Pancreas (tissue), 10 donors: Measurements from ENCODE around the gene ACTG1. TPM values are rescaled to one million over a fixed set of nuclear protein-coding genes. Genes with fewer than 3 reads are reported as not detected.

Experiments used
- ATAC-seq, 4 donors: fragments of 200-7000 bp; cut with Tn5 transposase; one replicate each; pipeline versions ENCODE4 v1.8.0 to v1.9.1; 2020; ENCODE audit warnings: mild to moderate bottlenecking in 4 of 4, moderate library complexity in 4 of 4
- DNase-seq, 6 donors: peaks; one replicate each; pipeline ENCODE4 v3.0.0-alpha.2; 2020
- FAIRE-seq: peaks from 2 replicates; lab custom pipeline; 2012; peaks lifted over from hg19 to GRCh38; lab: Jason Lieb, UNC
- H3K27ac ChIP-seq, 4 donors: fragments of 200-600 bp; sonication (generic); 1 replicate in 3 of 4; 2 replicates in 1 of 4; pipeline versions ENCODE4 v1.5.0 to v1.8.0; 2020
- H3K27me3 ChIP-seq, 4 donors: fragments of 200-600 bp; one replicate each; pipeline ENCODE4 v1.8.0; 2021
- H3K36me3 ChIP-seq, 3 donors: fragments of 200-600 bp; sonication (generic) in 1 of 3; one replicate each; pipeline versions ENCODE4 v1.5.0 to v1.8.0; 2020 to 2021
- H3K4me1 ChIP-seq, 3 donors: fragments of 200-600 bp; one replicate each; pipeline ENCODE4 v1.8.0; 2021
- H3K4me3 ChIP-seq, 4 donors: fragments of 200-600 bp; sonication (generic) in 2 of 4; one replicate each; pipeline versions ENCODE4 v1.5.0 to v1.8.0; 2020 to 2021
- H3K9me3 ChIP-seq, 4 donors: fragments of 200-600 bp; one replicate each; pipeline ENCODE4 v1.8.0; 2021
- WGBS, 2 donors: extraction: QIAGEN DNeasy Blood & Tissue Kit; methylation state at CpG; one replicate each; pipeline ENCODE4 v1.1.7; 2013; 5-methylcytosine and 5-hydroxymethylcytosine counted together
- intact Hi-C, 3 donors: fragments of 100-400 bp; cut with DNase I; formaldehyde crosslinking; loops; one replicate each; pipeline versions ENCODE4 v1.11.1 to v1.14.2; 2022
- polyA plus RNA-seq, 2 donors: library from polyadenylated mRNA; stranded (reverse); fragments of 200-250 nt; gene quantifications; one replicate each; pipeline ENCODE4 v1.2.3, GENCODE V29; 2013
- total RNA-seq, 6 donors: library from RNA; stranded (reverse); fragmentation: NEBNext Ultra II Directional in 4 of 6; extraction: Animal tissue kit (Norgen Biotek cat#: 25700) in 4 of 6; gene quantifications; one replicate each; pipeline versions ENCODE4 v1.2.1 to v1.2.4, GENCODE V29; 2021 to 2023
- TF ChIP-seq, protein P1 (sequence below), 4 donors: fragments of 200-600 bp; sonication (generic) in 3 of 4; IDR thresholded peaks; one replicate each; pipeline versions ENCODE4 v1.5.0 to v1.8.0; 2021; ENCODE audit warnings: antibody characterized with exemption in 4 of 4
- donor health status: healthy with polysubstance abuse.
- donor health status: DM: no; HTN: no; CAD: no; lungs with moderate emphysema.
- donor health status: DM: no; HTN: no; CAD: no.
- donor health status: control.
- donor health status: control.
- donor health status: Bipolar disorder and iron deficiency.
- donor health status: DM: yes; HTN: yes; CAD: no.
- donor health status: DM: no; HTN: no; CAD: no.
- donor health status: DM: no; HTN: no; CAD: no.
- donor health status: DM: yes; HTN: yes; CAD: no.

Gene ACTG1
- total and polyA plus RNA-seq, 8 donors = 889 to 2,872 (median 1,674) TPM

DNA sequence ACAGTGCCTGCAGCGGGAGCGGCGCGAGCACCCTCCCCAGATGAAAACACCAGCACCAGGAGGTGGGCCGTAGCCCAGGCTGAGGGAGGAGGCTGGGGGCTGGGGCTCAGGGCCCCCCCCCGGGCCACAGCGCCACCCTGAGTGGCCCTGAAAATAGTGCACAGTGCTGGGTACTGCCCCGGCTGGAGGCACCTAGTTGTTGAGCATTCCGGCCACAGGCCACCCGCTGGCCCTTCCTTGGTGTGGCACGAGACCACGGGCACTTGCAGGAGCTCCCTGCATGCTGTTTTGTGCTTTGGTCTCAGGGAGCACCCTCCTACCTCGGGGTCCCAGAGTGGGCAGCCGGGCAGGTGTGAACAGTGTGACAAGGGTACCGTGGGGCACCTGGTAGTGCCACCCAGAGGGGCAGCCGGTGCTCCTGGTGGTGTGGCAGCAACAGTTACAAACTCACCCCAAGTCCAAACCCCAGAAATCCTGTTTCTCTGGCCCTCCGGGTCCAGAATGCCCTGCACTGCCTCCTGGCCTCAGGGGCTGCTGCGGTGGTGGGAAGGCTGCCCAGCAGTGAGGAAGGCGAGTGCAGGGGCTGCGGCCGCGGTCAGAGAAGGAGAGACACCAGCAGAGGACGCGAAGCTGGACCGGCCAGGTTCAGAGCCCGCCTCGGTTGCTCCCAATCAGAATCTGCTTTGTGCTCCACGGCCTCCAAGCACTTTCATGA lies 27.5 kb upstream of the ACTG1 start:
- ATAC-seq (no peak), DNase-seq (peak in 3 of 6 donors; percentile 18 to 74 (median 30))
- no peaks in the 10 kb centered on the region for H3K9me3 ChIP-seq

GRCh38 chr17:81539571-81539900 lies 26.9 kb upstream of the ACTG1 start:
- WGBS, 2 donors = 80 to 81% methylated on average over 10 of the region's 10 CpGs
- peak in 3 of 6 donors; percentile 30 to 77 (median 38) for DNase-seq
- intact Hi-C loops = loop anchor here in 1 of 3 donors (5.0 kb wide), 1 partner anchor 397 kb away; no protein-coding TSS in a partner anchor
- Histone ChIP-seq H3K4me1 (peaks cover 0 to 13% (median 0%) of the 10 kb centered on the region in 3 donors), H3K36me3 (peaks cover 0 to 10% (median 0%) of the 10 kb centered on the region in 3 donors), H3K4me3 (no peak overlapping the region), H3K27me3 (no peaks in the 10 kb centered on the region), H3K27ac (no peak overlapping the region), H3K9me3 (no peaks in the 10 kb centered on the region)
- FAIRE-seq = no peak
- TF ChIP-seq, protein P1, sequence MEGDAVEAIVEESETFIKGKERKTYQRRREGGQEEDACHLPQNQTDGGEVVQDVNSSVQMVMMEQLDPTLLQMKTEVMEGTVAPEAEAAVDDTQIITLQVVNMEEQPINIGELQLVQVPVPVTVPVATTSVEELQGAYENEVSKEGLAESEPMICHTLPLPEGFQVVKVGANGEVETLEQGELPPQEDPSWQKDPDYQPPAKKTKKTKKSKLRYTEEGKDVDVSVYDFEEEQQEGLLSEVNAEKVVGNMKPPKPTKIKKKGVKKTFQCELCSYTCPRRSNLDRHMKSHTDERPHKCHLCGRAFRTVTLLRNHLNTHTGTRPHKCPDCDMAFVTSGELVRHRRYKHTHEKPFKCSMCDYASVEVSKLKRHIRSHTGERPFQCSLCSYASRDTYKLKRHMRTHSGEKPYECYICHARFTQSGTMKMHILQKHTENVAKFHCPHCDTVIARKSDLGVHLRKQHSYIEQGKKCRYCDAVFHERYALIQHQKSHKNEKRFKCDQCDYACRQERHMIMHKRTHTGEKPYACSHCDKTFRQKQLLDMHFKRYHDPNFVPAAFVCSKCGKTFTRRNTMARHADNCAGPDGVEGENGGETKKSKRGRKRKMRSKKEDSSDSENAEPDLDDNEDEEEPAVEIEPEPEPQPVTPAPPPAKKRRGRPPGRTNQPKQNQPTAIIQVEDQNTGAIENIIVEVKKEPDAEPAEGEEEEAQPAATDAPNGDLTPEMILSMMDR (IDR thresholded peaks at IDR 0.05) = no peak
- no peak for ATAC-seq

More for the DNA sequence above, 27.5 kb upstream of the ACTG1 start:
- intact Hi-C loops = loop anchor here in 1 of 3 donors (5.0 kb wide), 2 partner anchors 293 to 398 kb away; no protein-coding TSS in a partner anchor
- H3K4me3 ChIP-seq = no peak overlapping the region
- WGBS, 2 donors = 94 to 97% methylated on average over 25 to 28 of the region's 28 CpGs
- TF ChIP-seq, protein P1 (IDR thresholded peaks at IDR 0.05) = no peak
- H3K27ac ChIP-seq = no peak overlapping the region
- H3K4me1 ChIP-seq = peaks cover 0 to 13% (median 0%) of the 10 kb centered on the region in 3 donors
- H3K27me3 ChIP-seq = no peaks in the 10 kb centered on the region
- peaks cover 0 to 12% (median 0%) of the 10 kb centered on the region in 3 donors for H3K36me3 ChIP-seq
- no peak for FAIRE-seq

GRCh38 chr17:81538651-81539570 lies 26.3 kb upstream of the ACTG1 start:
- intact Hi-C loops = loop anchor here in 1 of 3 donors (5.0 kb wide), 1 partner anchor 397 kb away; no protein-coding TSS in a partner anchor
- no peak for FAIRE-seq

DNA sequence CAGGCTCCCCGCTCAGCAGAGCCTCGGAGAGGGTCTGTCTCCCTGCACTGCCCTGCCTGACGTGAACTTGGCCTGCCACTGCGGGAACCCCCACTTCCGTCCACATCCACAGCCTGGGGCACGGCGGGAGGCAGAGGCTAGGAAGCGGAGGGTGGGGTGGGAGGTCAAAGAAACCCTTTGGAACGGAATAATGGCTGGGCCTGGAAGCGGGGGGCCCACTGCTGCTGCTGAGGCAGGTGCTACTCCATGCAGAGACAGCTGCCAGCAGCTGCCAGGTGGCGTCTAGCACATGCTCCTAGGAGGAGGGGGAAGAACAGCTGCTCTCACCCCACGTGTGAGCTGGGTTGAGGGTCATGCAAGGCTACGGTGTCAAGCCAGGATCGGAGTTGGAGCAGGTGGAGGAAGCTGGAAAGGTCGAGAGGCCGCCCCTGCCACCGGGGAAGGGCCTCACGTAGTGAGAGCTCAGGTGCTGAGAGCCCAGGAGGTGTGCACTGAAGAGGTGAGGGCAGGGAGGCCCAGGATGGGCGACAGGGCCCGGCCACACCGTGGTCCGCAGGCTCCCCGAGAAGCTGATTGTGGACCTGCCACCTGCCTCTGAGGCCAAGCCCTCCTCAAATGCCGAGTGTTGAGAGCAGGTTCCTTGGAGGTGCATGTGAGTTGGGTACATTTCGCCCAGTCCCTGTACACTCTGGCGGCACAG lies 25.4 kb upstream of the ACTG1 start:
- intact Hi-C loops = loop anchor here in 1 of 3 donors (5.0 kb wide), 1 partner anchor 396 kb away; no protein-coding TSS in a partner anchor
- WGBS, 2 donors = 35% methylated on average over 26 of the region's 26 CpGs
- ATAC-seq (peak; percentile 51 to 57 (median 56)), DNase-seq (peak in 5 of 6 donors; percentile 80 to 94 (median 86)), FAIRE-seq (no peak)
- peaks cover 0 to 17% (median 0%) of the 10 kb centered on the region in 3 donors for H3K4me1 ChIP-seq
- H3K27me3 ChIP-seq = no peaks in the 10 kb centered on the region
- H3K36me3 ChIP-seq = peaks cover 0 to 10% (median 0%) of the 10 kb centered on the region in 3 donors
- no peaks in the 10 kb centered on the region for H3K9me3 ChIP-seq
- TF ChIP-seq, protein P1 (IDR thresholded peaks at IDR 0.05) = no peak
- peak overlapping the region; percentile 58 to 85 (median 73) for H3K27ac ChIP-seq
- peak overlapping the region in 2 of 4 donors; percentile 33 to 58 for H3K4me3 ChIP-seq

More at GRCh38 chr17:81538651-81539570, 26.3 kb upstream of the ACTG1 start:
- no peak for ATAC-seq
- peaks cover 0 to 17% (median 0%) of the 10 kb centered on the region in 3 donors for H3K4me1 ChIP-seq
- H3K27me3 ChIP-seq = no peaks in the 10 kb centered on the region
- 85 to 86% methylated on average over 24 to 26 of the region's 26 CpGs for WGBS, 2 donors
- peak overlapping the region in 1 of 4 donors; percentile 58 for H3K4me3 ChIP-seq
- TF ChIP-seq, protein P1 (IDR thresholded peaks at IDR 0.05) = no peak
- peak overlapping the region in 1 of 4 donors; percentile 58 for H3K27ac ChIP-seq
- peak in 4 of 6 donors; percentile 28 to 79 (median 44) for DNase-seq
- H3K36me3 ChIP-seq = peaks cover 0 to 10% (median 0%) of the 10 kb centered on the region in 3 donors
- H3K9me3 ChIP-seq = no peaks in the 10 kb centered on the region
